ENCODE measurements around the gene OGFR. TPM values are rescaled to one million over a fixed set of nuclear protein-coding genes. Genes with fewer than 3 reads are reported as not detected.

Gene OGFR
- total and polyA plus RNA-seq, 2 experiments from 2014 or later = 9.6 to 50.6 TPM

DNA sequence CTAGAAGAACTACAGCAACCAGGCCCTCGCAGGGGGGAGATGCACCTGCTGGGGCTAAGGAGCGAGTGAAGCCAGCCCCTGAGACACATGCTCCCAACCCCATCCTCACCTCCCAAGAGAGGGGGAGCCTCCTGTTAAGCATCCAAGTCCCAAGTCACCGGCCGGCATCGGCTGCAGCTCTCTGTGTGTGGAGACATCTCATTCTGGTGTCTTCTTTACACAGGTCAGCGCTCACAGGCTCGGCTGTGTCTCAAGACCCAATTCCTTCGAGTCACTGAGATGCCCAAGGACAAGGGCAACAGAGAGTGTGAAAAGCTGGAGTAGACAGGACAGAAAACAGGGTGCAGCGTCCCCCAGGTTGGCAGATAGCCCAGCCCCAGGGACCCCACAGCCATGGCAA lies 29.4 kb upstream of the OGFR start (continued):
- TF ChIP-seq, protein P1, sequence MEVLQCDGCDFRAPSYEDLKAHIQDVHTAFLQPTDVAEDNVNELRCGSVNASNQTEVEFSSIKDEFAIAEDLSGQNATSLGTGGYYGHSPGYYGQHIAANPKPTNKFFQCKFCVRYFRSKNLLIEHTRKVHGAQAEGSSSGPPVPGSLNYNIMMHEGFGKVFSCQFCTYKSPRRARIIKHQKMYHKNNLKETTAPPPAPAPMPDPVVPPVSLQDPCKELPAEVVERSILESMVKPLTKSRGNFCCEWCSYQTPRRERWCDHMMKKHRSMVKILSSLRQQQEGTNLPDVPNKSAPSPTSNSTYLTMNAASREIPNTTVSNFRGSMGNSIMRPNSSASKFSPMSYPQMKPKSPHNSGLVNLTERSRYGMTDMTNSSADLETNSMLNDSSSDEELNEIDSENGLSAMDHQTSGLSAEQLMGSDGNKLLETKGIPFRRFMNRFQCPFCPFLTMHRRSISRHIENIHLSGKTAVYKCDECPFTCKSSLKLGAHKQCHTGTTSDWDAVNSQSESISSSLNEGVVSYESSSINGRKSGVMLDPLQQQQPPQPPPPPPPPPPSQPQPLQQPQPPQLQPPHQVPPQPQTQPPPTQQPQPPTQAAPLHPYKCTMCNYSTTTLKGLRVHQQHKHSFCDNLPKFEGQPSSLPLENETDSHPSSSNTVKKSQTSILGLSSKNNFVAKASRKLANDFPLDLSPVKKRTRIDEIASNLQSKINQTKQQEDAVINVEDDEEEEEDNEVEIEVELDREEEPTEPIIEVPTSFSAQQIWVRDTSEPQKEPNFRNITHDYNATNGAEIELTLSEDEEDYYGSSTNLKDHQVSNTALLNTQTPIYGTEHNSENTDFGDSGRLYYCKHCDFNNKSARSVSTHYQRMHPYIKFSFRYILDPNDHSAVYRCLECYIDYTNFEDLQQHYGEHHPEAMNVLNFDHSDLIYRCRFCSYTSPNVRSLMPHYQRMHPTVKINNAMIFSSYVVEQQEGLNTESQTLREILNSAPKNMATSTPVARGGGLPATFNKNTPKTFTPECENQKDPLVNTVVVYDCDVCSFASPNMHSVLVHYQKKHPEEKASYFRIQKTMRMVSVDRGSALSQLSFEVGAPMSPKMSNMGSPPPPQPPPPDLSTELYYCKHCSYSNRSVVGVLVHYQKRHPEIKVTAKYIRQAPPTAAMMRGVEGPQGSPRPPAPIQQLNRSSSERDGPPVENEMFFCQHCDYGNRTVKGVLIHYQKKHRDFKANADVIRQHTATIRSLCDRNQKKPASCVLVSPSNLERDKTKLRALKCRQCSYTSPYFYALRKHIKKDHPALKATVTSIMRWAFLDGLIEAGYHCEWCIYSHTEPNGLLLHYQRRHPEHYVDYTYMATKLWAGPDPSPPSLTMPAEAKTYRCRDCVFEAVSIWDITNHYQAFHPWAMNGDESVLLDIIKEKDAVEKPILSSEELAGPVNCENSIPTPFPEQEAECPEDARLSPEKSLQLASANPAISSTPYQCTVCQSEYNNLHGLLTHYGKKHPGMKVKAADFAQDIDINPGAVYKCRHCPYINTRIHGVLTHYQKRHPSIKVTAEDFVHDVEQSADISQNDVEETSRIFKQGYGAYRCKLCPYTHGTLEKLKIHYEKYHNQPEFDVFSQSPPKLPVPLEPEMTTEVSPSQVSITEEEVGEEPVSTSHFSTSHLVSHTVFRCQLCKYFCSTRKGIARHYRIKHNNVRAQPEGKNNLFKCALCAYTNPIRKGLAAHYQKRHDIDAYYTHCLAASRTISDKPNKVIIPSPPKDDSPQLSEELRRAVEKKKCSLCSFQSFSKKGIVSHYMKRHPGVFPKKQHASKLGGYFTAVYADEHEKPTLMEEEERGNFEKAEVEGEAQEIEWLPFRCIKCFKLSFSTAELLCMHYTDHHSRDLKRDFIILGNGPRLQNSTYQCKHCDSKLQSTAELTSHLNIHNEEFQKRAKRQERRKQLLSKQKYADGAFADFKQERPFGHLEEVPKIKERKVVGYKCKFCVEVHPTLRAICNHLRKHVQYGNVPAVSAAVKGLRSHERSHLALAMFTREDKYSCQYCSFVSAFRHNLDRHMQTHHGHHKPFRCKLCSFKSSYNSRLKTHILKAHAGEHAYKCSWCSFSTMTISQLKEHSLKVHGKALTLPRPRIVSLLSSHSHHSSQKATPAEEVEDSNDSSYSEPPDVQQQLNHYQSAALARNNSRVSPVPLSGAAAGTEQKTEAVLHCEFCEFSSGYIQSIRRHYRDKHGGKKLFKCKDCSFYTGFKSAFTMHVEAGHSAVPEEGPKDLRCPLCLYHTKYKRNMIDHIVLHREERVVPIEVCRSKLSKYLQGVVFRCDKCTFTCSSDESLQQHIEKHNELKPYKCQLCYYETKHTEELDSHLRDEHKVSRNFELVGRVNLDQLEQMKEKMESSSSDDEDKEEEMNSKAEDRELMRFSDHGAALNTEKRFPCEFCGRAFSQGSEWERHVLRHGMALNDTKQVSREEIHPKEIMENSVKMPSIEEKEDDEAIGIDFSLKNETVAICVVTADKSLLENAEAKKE (CRISPR knock-in tag; IDR thresholded peaks at IDR 0.05) = no peak
- TF ChIP-seq JUNB (IDR thresholded peaks at IDR 0.05; ENCODE audit: unreplicated experiment) (no peak), ZNF114 (CRISPR knock-in tag; IDR thresholded peaks at IDR 0.05) (no peak)

- Histone ChIP-seq H3K27me3 (ENCODE audit: insufficient read depth) (no peaks in the 10 kb centered on the region), H3K4me2 (no peak overlapping the region; the same call in 1 of the 2 replicates), H3K36me3 (ENCODE audit: insufficient read depth) (no peaks in the 10 kb centered on the region), H3K4me3 (no peak overlapping the region), H3K27ac (ENCODE audit: low read depth) (no peak overlapping the region), H3K79me2 (replicated peaks; ENCODE audit: insufficient read depth) (no peaks in the 10 kb centered on the region), H4K20me1 (replicated peaks; ENCODE audit: insufficient read depth) (no peaks in the 10 kb centered on the region), H3K4me1 (ENCODE audit: insufficient read depth) (no peaks in the 10 kb centered on the region; the same call in 1 of the 2 replicates), H3F3A (replicated peaks; ENCODE audit: low read depth) (no peaks in the 10 kb centered on the region), H3K9me2 (ENCODE audit: insufficient read depth) (no peaks in the 10 kb centered on the region), H2AFZ (no peak overlapping the region)
- no peaks in the 10 kb centered on the region for H3K9me3 Mint-ChIP-seq
- DNase-seq (ENCODE audit: low spot score) = no peak
- no peak for ATAC-seq
- no peaks in the 10 kb centered on the region for H3K36me3 Mint-ChIP-seq (ENCODE audit: low read depth)
- H3K4me1 Mint-ChIP-seq = peaks cover 20% of the 10 kb centered on the region
- H3K27ac Mint-ChIP-seq = no peak overlapping the region
- H3K27me3 Mint-ChIP-seq (ENCODE audit: insufficient read depth, low read depth, poor library complexity) = peaks cover 8% of the 10 kb centered on the region
- H3K4me3 Mint-ChIP-seq = peak overlapping the region; percentile 37; the same call in 2 of the 3 replicates
- TF ChIP-seq EZH2 (IDR thresholded peaks at IDR 0.05; ENCODE audit: low read depth, unreplicated experiment) = no peak
- TF ChIP-seq, protein P2, sequence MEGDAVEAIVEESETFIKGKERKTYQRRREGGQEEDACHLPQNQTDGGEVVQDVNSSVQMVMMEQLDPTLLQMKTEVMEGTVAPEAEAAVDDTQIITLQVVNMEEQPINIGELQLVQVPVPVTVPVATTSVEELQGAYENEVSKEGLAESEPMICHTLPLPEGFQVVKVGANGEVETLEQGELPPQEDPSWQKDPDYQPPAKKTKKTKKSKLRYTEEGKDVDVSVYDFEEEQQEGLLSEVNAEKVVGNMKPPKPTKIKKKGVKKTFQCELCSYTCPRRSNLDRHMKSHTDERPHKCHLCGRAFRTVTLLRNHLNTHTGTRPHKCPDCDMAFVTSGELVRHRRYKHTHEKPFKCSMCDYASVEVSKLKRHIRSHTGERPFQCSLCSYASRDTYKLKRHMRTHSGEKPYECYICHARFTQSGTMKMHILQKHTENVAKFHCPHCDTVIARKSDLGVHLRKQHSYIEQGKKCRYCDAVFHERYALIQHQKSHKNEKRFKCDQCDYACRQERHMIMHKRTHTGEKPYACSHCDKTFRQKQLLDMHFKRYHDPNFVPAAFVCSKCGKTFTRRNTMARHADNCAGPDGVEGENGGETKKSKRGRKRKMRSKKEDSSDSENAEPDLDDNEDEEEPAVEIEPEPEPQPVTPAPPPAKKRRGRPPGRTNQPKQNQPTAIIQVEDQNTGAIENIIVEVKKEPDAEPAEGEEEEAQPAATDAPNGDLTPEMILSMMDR (conservative IDR thresholded peaks at IDR 0.05; ENCODE audit: low read depth in 2 of 2) = no peak
- TF ChIP-seq STAT1 (IDR thresholded peaks at IDR 0.05; ENCODE audit: unreplicated experiment) = no peak
- TF ChIP-seq, protein P3, sequence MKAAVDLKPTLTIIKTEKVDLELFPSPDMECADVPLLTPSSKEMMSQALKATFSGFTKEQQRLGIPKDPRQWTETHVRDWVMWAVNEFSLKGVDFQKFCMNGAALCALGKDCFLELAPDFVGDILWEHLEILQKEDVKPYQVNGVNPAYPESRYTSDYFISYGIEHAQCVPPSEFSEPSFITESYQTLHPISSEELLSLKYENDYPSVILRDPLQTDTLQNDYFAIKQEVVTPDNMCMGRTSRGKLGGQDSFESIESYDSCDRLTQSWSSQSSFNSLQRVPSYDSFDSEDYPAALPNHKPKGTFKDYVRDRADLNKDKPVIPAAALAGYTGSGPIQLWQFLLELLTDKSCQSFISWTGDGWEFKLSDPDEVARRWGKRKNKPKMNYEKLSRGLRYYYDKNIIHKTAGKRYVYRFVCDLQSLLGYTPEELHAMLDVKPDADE (IDR thresholded peaks at IDR 0.05) = no peak
- no peak for TF ChIP-seq ZNF331 (CRISPR knock-in tag; IDR thresholded peaks at IDR 0.05; ENCODE audit: low read depth)
- TF ChIP-seq ZNF114 (CRISPR knock-in tag; IDR thresholded peaks at IDR 0.05) = no peak
- TF ChIP-seq JUNB (IDR thresholded peaks at IDR 0.05; ENCODE audit: unreplicated experiment) = no peak
- no peak for TF ChIP-seq EZH2phosphoT487 (IDR thresholded peaks at IDR 0.05; ENCODE audit: unreplicated experiment)
- no peak for TF ChIP-seq NANOG (IDR thresholded peaks at IDR 0.05; ENCODE audit: borderline replicate concordance)
- TF ChIP-seq, protein P4, sequence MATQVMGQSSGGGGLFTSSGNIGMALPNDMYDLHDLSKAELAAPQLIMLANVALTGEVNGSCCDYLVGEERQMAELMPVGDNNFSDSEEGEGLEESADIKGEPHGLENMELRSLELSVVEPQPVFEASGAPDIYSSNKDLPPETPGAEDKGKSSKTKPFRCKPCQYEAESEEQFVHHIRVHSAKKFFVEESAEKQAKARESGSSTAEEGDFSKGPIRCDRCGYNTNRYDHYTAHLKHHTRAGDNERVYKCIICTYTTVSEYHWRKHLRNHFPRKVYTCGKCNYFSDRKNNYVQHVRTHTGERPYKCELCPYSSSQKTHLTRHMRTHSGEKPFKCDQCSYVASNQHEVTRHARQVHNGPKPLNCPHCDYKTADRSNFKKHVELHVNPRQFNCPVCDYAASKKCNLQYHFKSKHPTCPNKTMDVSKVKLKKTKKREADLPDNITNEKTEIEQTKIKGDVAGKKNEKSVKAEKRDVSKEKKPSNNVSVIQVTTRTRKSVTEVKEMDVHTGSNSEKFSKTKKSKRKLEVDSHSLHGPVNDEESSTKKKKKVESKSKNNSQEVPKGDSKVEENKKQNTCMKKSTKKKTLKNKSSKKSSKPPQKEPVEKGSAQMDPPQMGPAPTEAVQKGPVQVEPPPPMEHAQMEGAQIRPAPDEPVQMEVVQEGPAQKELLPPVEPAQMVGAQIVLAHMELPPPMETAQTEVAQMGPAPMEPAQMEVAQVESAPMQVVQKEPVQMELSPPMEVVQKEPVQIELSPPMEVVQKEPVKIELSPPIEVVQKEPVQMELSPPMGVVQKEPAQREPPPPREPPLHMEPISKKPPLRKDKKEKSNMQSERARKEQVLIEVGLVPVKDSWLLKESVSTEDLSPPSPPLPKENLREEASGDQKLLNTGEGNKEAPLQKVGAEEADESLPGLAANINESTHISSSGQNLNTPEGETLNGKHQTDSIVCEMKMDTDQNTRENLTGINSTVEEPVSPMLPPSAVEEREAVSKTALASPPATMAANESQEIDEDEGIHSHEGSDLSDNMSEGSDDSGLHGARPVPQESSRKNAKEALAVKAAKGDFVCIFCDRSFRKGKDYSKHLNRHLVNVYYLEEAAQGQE (IDR thresholded peaks at IDR 0.05; ENCODE audit: unreplicated experiment) = no peak
- TF ChIP-seq POLR2AphosphoS5 (IDR thresholded peaks at IDR 0.05; ENCODE audit: low read depth) = no peak
Measured at GRCh38 chr20:62776035-62776691, 28.5 kb upstream of the OGFR start.

Measured in GM23338 (cell line).